ENCODE measurements around the gene MINDY4. TPM values are rescaled to one million over a fixed set of nuclear protein-coding genes. Genes with fewer than 3 reads are reported as not detected.

Gene MINDY4
- polyA plus RNA-seq, 1 experiment, result 1.8 TPM

DNA sequence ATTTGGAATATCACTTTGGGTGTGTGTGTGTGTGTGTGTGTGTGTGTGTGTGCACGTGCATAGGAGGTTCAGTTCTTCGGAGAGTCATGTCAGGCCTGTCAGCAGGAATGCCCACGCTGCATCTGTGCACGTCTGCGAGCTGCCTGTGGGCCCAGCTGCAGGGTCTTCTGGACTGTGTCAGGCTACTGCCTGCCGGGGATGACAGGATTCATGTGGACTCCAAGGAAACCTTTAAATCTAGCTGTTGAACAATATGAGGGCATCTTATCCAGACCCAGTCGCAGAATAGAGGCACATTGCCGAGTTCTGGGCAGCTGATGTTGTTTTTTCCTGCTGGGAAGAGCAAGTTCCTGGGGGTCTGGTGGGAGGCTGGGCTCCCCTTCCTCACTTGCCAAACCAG lies 159.4 kb downstream of the MINDY4 start:
- H3K4me3 ChIP-seq (ENCODE audit: low read depth, low read length), result no peak overlapping the region
- H3K27me3 ChIP-seq (ENCODE audit: control insufficient read depth, insufficient read depth, low read length), result peaks cover 17% of the 10 kb centered on the region
- ChIA-PET POLR2A (no interaction called here), CTCF (interaction anchor here (1.0 to 3.5 kb wide), 5 partner anchors 8 to 204 kb away, joined by 3 to 42 read pairs (median 6); no protein-coding TSS in a partner anchor)
- H3K27ac ChIP-seq (ENCODE audit: low read depth, low read length), result no peak overlapping the region
- H3K9me3 ChIP-seq (ENCODE audit: control insufficient read depth, insufficient read depth, low read length), result peaks cover 13% of the 10 kb centered on the region
- no peak for DNase-seq (ENCODE audit: low read depth, low spot score)
- TF ChIP-seq, protein P1, sequence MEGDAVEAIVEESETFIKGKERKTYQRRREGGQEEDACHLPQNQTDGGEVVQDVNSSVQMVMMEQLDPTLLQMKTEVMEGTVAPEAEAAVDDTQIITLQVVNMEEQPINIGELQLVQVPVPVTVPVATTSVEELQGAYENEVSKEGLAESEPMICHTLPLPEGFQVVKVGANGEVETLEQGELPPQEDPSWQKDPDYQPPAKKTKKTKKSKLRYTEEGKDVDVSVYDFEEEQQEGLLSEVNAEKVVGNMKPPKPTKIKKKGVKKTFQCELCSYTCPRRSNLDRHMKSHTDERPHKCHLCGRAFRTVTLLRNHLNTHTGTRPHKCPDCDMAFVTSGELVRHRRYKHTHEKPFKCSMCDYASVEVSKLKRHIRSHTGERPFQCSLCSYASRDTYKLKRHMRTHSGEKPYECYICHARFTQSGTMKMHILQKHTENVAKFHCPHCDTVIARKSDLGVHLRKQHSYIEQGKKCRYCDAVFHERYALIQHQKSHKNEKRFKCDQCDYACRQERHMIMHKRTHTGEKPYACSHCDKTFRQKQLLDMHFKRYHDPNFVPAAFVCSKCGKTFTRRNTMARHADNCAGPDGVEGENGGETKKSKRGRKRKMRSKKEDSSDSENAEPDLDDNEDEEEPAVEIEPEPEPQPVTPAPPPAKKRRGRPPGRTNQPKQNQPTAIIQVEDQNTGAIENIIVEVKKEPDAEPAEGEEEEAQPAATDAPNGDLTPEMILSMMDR (IDR thresholded peaks at IDR 0.05; ENCODE audit: low read depth, low read length), result no peak

DNA sequence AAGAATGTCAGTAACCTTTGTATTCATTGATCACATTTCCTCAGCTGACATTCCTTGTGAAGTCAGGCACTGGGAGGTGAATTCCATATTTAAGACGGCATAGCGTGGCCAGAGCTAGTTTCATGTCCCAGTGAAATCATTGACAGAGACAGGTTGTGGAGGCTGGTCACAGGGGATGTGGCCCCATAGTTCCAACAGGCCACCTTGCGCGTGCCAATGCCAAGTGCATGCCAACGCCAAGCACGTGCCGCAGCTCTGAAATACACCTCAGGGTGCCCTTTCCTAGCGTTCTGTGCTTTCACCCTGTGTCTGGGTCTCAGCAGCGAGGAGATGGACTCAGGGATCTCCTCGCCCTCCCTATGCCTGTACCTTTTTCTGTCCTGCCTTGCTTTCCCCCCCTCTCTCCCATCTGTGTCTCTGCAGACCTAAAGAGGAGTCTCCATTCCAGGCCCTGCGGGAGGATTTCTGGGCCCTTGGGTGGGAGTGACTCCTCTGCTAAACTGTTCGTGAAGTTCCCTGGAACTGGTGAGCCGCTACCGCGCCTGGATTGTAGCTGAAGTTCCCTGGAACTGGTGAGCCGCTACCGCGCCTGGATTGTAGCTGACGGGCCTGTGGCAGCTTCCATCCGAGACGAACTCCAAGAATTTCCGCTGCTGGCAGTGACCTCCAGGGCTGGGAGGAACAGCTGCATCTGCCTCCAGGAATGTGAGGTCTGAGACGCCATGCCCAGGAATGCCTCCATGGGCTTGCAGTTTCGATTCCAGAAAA lies 160.1 kb downstream of the MINDY4 start:
- Histone ChIP-seq H3K27ac (ENCODE audit: low read depth, low read length) (no peak overlapping the region), H3K27me3 (ENCODE audit: control insufficient read depth, insufficient read depth, low read length) (peaks cover 17% of the 10 kb centered on the region), H3K9me3 (ENCODE audit: control insufficient read depth, insufficient read depth, low read length) (peaks cover 13% of the 10 kb centered on the region), H3K4me3 (ENCODE audit: low read depth, low read length) (no peak overlapping the region)
- DNase-seq (ENCODE audit: low read depth, low spot score), result no peak
- ChIA-PET CTCF (interaction anchor here (0.8 to 3.5 kb wide), 5 partner anchors 8 to 191 kb away, joined by 3 to 42 read pairs (median 6); no protein-coding TSS in a partner anchor), POLR2A (no interaction called here)
- TF ChIP-seq, protein P1 (IDR thresholded peaks at IDR 0.05; ENCODE audit: low read depth, low read length), result no peak

DNA sequence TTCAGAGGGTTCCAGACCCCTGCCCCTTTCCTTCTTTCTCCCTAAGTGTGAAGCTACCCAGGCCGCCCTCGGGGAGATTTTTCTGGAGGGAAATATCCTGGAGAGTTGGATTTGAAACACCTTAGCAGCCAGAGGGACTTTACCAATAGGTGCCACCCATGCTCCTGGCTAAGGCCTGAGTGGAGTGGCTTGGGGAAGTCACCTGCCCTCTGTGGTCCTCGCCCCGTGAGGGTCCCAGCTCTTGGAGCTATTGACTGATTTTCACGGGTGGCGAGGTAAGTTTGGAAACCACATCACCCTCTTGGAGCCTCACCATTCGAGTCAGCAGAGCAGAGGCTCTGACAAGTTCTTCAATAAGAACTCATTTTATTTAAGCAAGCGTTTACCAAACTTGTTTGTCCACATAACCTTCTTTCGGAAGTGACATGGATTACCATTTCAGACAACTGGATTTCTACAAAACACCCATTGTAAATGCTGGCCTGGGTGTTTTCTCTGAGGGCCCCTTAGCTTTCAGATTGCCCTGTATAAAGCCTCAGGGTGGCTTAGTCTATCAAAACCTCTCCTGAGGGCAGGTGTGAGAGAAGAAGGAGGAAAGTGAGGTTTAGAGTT lies 160.8 kb downstream of the MINDY4 start:
- no peak for DNase-seq (ENCODE audit: low read depth, low spot score)
- TF ChIP-seq, protein P1 (IDR thresholded peaks at IDR 0.05; ENCODE audit: low read depth, low read length), result no peak
- Histone ChIP-seq H3K9me3 (ENCODE audit: control insufficient read depth, insufficient read depth, low read length) (peaks cover 10% of the 10 kb centered on the region), H3K27me3 (ENCODE audit: control insufficient read depth, insufficient read depth, low read length) (peaks cover 20% of the 10 kb centered on the region), H3K27ac (ENCODE audit: low read depth, low read length) (no peak overlapping the region), H3K4me3 (ENCODE audit: low read depth, low read length) (no peak overlapping the region)
- CTCF ChIA-PET, result interaction anchor here (0.8 to 1.7 kb wide), 3 partner anchors 52 to 202 kb away, joined by 3 to 6 read pairs (median 3); no protein-coding TSS in a partner anchor
- POLR2A ChIA-PET, result no interaction called here

DNA sequence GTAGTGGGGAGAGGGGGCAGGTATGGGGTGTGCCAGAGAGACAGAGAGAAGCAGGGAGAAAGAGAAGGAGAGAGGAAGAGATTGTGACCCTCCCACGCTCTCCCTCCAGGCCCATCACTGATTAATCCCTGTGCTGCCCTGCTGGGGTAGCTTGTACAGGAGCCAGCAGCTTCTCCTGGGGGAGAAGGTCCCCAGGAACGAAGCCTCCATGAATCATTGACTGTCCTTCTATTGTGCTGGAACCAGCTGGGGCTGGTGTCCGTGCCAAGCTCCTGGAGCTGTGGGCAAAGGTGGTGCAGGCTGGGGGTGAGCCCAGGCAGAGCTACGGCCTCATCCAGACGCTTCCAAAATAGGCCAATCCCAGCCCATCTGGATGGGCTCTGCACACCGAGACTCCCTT lies 161.3 kb downstream of the MINDY4 start:
- Histone ChIP-seq H3K27ac (ENCODE audit: low read depth, low read length) (no peak overlapping the region), H3K4me3 (ENCODE audit: low read depth, low read length) (no peak overlapping the region), H3K9me3 (ENCODE audit: control insufficient read depth, insufficient read depth, low read length) (peaks cover 6% of the 10 kb centered on the region; the same call in 1 of the 2 replicates), H3K27me3 (ENCODE audit: control insufficient read depth, insufficient read depth, low read length) (peaks cover 20% of the 10 kb centered on the region)
- no peak for DNase-seq (ENCODE audit: low read depth, low spot score)
- TF ChIP-seq, protein P1 (IDR thresholded peaks at IDR 0.05; ENCODE audit: low read depth, low read length), result no peak
- ChIA-PET CTCF (interaction anchor here (1.2 to 1.7 kb wide), 2 partner anchors 190 to 202 kb away, joined by 3 to 6 read pairs; no protein-coding TSS in a partner anchor), POLR2A (no interaction called here)
